T-helper 17 cell (primary cell): ENCODE measurements around the gene PRELID3B. TPM values are rescaled to one million over a fixed set of nuclear protein-coding genes. Genes with fewer than 3 reads are reported as not detected.
"Not testable (repeated sequence)": the region's sequence is repeated elsewhere in the genome, so short reads cannot be mapped to it uniquely, and the experiment has no call there.

Experiments
- ATAC-seq: fragments of 150-1000 bp; cut with Tn5 transposase; 2 replicates; pipeline ENCODE4 v1.10.0; 2021; ENCODE audit warnings: mild to moderate bottlenecking, moderate library complexity
- DNase-seq, 3 donors: peaks; one replicate each; pipeline versions ENCODE4 v3.0.0 to v3.0.0-alpha.2; 2020 to 2021
- H3K9me3 ChIP-seq: one replicate; pipeline ENCODE4 v1.7.0; 2013; ENCODE audit warnings: low read length, mild to moderate bottlenecking; ENCODE audit not compliant: control insufficient read depth, poor library complexity, severe bottlenecking
- H3K27ac Mint-ChIP-seq: one replicate; pipeline ENCODE4 v1.8.0; 2022; ENCODE audit warnings: mild to moderate bottlenecking, moderate library complexity, mixed read lengths
- H3K27me3 Mint-ChIP-seq: one replicate; pipeline ENCODE4 v1.8.0; 2022; ENCODE audit warnings: mixed read lengths
- H3K36me3 Mint-ChIP-seq: one replicate; pipeline ENCODE4 v1.8.0; 2022; ENCODE audit warnings: low read depth, mixed read lengths
- H3K4me1 Mint-ChIP-seq: one replicate; pipeline ENCODE4 v1.8.0; 2022; ENCODE audit warnings: mild to moderate bottlenecking, mixed read lengths
- H3K4me3 Mint-ChIP-seq: one replicate; pipeline ENCODE4 v1.8.0; 2022; ENCODE audit warnings: mild to moderate bottlenecking, moderate library complexity, mixed read lengths
- total RNA-seq, 4 donors: library from RNA in 2 of 4; stranded (reverse) in 2 of 4; gene quantifications; one replicate each; pipeline ENCODE4 v1.2.3 and lab custom pipeline; 2022 to 2026

PRELID3B gene
- total RNA-seq, 2 donors from 2014 or later = 53.8 to 72.6 TPM

DNA sequence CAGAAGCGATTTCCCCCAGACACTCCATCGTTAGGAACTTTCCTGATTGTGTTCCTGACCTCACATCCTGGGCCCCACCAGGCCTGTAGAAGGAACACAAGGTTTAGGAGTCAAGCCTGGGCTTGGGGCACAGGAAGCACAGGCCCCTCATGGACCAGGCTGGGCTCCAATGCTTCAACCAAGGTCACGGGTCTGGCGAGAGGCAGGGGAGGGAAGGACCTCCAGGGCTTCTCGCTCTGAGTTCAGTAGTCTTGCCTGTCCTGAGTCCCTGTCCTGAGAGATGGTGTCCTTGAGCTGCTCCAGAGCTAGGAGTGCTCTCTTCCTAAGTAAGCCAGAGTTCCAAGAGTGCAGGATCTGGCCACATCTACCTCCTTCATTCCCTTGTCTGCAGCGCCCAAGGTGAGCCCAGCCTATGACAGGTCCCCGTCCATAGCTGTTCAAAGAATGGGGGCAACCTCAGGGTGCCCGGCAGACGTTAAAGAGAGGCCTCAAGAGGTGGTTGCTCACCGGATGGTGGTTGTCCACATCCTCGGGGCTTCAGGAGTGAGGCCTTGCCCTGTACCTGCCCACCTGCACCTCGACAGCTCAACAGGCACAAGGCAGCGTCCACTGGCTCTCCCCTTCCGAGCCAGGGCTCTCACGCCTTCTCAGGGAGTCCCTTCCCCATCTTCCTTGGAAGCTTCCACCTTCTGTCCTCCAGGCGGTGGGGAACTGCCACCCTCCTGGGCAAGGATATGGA is 24.9 kb downstream of the PRELID3B start:
- DNase-seq = no peak
- no peaks in the 10 kb centered on the region for H3K9me3 ChIP-seq
- H3K4me1 Mint-ChIP-seq = peaks cover 36% of the 10 kb centered on the region
- no peak overlapping the region for H3K27ac Mint-ChIP-seq
- ATAC-seq = no peak
- no peaks in the 10 kb centered on the region for H3K27me3 Mint-ChIP-seq
- H3K4me3 Mint-ChIP-seq = no peak overlapping the region
- peaks cover under 1% of the 10 kb centered on the region for H3K36me3 Mint-ChIP-seq

DNA sequence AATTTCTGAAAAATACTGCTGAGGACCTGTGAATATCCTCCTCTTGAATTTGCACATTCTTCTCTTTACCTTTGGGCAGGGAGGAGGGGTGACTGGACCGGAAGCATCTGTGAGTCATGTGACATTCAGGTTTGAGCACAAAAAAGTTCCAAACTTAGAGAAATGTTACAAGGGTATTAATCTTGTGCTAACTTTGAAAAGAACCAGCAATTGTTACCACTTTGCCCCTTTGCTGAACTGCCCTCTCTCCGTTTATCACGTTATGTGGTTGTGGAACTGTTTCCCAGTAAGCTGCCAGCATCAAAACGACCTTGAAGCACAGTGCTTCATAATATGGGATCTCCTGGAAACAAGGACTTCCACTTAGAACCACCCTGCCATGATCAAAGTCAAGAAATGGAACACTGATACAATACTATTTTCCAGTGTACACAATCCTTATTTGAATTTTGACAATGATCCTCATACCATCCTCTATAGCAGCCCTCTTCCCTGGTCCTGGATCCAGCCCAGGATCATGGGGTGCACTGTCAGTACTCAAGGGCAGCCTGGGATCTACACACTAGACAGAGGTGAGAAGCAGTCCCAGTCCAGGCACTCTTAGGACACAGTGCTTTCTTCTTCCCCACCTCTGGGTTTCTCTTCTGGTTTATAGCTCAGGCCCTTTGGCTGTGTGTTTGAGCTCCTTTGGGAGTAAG is 25.6 kb downstream of the PRELID3B start:
- DNase-seq (no peak), ATAC-seq (no peak)
- Mint-ChIP-seq H3K4me3 (no peak overlapping the region), H3K27ac (peak overlapping the region; percentile 41), H3K36me3 (no peaks in the 10 kb centered on the region), H3K27me3 (no peaks in the 10 kb centered on the region), H3K4me1 (peaks cover 36% of the 10 kb centered on the region)
- no peaks in the 10 kb centered on the region for H3K9me3 ChIP-seq

DNA sequence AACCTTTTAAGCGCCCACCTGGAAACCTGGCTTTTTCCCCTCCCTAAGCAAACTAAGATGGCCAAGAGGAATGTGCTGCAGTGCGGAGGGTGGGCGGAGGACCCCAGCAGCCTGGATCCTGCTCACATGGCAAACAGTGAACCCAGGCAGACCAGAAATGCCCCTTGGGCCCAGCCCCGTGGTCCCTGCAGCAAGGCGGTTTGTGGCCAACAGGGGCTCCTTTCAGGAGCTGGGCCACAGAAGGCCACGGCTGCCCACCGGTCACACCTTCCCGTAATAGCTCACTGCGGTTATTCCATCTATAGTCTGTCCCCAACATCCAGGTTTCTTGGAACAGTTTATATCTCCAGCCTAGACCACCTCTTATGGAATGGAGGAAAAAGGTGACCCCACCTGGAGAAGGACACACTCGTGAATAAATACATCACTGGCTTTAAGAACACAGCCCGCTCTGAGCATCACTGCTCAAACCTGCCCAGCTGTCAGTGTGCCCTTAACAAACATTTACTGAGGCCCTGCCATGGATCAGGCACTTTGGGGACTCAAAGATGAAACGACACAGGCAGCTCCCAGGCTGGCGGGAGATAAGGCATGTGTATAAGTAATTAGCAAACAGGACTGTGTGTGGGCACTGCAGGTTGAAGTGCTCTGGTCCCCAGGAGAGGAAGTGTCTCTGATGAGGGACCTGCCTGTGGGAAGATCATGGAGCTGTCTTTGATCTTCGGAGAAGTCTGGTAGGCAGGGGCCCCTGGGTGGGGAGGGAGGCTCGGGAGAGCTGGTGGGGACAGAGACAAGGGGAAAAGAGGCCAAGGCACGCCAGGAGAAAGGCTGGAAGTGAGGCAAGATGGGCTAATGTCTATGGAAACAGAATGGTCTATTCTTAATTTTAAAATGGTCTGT is 26.5 kb downstream of the PRELID3B start:
- no peak overlapping the region for H3K4me3 Mint-ChIP-seq
- no peak for DNase-seq

DNA sequence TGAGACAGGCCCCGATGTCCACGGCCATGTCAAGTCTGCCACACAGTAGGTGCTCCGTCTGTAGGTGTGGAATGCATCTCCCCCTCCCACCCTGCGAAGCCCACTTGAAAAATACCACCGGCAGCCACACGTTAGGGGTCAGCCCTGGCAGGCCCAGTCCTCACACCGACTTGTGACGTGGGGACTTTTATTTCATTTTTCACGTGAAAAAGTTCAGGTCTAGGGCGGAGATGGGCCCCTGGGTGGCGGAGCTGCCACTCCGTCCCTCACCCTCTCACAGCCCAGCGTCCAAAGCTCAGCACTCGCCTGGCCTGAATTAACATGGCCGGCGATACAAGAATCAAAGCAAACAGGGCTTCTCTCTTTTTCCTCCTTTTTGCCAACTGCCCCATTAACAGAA is 27.2 kb downstream of the PRELID3B start:
- Mint-ChIP-seq H3K4me1 (peaks cover 41% of the 10 kb centered on the region), H3K27ac (no peak overlapping the region), H3K27me3 (no peaks in the 10 kb centered on the region)

More for the DNA sequence above, 26.5 kb downstream of the PRELID3B start:
- ATAC-seq = no peak
- Mint-ChIP-seq H3K27ac (peak overlapping the region; percentile 32), H3K4me1 (peaks cover 41% of the 10 kb centered on the region), H3K27me3 (no peaks in the 10 kb centered on the region), H3K36me3 (no peaks in the 10 kb centered on the region)
- H3K9me3 ChIP-seq = no peaks in the 10 kb centered on the region

DNA sequence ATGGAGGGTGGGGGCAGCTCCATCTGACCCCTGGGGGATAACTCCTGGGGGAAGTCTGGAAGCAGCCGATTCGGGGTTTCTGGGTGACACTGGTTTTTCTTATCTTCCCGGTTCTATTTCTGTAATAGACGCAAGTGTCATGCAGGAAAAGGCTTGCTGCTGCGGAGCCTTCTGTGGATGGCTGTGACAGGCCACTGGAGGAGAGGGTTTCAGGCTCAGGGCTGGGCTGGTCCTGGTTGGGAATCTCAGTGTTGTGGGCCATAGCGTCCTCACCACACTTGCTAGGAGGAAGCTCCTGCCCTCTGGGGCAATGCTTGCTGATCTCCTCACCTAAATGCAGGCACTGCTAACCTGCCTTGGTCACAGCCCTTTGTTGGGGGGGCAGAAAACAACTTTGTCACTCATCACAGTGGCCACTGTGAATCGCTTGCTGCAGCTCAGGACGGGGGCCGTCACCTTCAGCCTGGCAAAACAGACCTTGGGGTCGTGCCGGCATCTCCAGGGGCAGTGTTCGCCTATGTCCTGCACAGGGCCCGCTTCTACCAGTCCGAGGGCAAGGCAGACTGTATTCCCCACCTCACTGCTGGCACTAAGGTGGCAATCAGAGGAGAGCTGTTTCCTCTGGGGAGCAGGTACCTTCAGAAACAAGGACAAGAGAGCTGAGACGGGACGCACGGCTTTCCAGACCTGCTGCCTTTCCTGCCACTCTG is 27.8 kb downstream of the PRELID3B start:
- ATAC-seq (no peak), DNase-seq (no peak)
- Mint-ChIP-seq H3K27ac (peak overlapping the region; percentile 71), H3K27me3 (no peaks in the 10 kb centered on the region), H3K36me3 (no peaks in the 10 kb centered on the region), H3K4me1 (peaks cover 41% of the 10 kb centered on the region), H3K4me3 (no peak overlapping the region)
- no peaks in the 10 kb centered on the region for H3K9me3 ChIP-seq

More for the DNA sequence above, 27.2 kb downstream of the PRELID3B start:
- DNase-seq (no peak), ATAC-seq (no peak)
- no peaks in the 10 kb centered on the region for H3K9me3 ChIP-seq
- no peak overlapping the region for H3K4me3 Mint-ChIP-seq
- H3K36me3 Mint-ChIP-seq = no peaks in the 10 kb centered on the region

DNA sequence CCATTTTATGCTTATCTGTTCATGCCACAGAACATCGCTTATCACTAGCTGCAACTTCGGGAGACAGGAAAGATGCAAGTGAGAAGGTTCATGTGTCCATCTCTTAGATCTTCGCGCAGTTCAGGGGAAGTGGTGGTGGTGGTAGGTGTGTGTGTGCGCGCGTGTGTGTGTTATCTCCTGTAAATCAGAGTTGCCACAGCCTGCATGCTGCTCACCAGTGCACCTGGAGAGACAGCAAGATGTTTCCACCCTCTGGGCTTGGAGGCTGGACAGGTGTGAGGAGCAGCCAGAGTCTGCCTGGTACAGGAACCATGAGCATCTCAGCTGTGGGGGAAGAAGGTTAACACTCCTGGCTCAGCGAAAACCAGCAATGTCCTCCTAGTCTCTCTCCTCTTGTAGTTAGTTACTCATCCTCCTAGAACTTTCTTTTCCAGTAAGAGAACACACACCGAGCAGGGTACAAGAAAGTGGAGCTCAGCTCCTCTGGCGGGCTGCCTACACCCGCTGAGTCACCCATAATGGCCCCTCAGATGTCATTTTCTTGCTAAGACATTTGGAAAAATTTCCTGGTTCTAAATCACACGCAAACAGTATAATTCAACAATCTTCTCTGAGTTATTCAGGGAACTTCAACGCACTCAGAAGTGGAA is 28.5 kb downstream of the PRELID3B start:
- Mint-ChIP-seq H3K27ac (peak overlapping the region; percentile 71), H3K4me1 (peaks cover 40% of the 10 kb centered on the region), H3K4me3 (peak overlapping the region; percentile 49), H3K36me3 (no peaks in the 10 kb centered on the region), H3K27me3 (no peaks in the 10 kb centered on the region)
- DNase-seq = no peak
- ATAC-seq = peak; percentile 85
- no peaks in the 10 kb centered on the region for H3K9me3 ChIP-seq

DNA sequence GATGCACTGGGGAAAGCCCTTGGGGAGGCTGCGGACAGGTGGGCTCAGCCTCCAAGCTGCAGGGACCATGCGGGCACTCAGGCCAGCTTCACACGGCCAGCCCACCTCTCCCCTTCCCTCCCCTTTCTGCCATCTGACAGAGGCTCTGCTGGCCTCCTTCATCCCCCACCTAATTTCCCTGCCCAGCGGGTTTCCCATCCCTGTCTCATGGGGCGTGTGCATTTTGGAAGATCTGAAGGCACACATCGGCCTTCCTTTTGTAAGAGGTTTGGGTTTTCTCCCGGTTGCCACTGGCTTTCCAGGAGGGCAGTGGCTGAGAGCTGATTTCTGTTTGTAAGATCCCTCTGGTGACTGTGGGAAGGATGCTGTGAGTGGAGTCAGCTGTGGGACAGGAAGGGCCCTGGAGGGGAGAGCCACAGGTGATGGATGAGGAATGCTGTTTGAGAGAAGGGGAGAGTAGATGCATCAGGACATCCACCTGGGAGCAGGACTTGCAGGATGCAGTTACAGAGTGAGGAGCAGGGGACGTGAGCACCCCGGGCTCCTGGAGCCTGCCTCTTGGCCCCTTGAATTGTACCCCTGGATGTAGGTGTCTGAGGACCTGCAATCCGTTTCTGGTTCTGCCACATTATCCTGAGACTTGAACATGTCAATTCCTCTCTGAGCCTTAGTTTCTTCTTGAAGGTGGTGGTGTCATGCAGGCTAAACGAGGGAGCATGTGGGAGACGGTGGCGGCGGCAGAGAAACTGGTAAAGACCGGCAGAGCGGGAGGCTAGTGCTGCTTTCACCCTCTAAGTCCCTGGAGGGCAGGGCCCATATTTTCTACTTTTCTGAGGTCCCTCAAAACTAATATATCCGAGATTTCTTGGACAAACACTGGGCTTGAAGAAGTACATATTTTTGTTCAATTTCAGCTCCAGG is 29.3 kb downstream of the PRELID3B start:
- DNase-seq = no peak

DNA sequence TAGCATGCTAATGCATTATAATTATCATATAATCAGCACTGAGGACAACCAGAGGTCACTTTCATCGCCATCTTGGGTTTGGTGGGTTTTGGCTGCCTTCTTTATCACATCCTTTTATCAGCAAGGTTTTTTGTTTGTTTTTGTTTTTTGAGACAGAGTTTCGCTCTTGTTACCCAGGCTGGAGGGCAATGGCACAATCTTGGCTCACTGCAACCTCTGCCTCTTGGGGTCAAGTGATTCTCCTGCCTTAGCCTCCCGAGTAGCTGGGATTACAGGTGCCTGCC is 30.8 kb downstream of the PRELID3B start:
- ATAC-seq, DNase-seq, H3K9me3 ChIP-seq, H3K36me3 Mint-ChIP-seq, H3K27me3 Mint-ChIP-seq, H3K27ac Mint-ChIP-seq, H3K4me3 Mint-ChIP-seq: not testable (repeated sequence)
- peaks cover 33% of the 10 kb centered on the region for H3K4me1 Mint-ChIP-seq

More for the DNA sequence above, 29.3 kb downstream of the PRELID3B start:
- H3K9me3 ChIP-seq = no peaks in the 10 kb centered on the region
- ATAC-seq = no peak
- Mint-ChIP-seq H3K27me3 (no peaks in the 10 kb centered on the region), H3K27ac (peak overlapping the region; percentile 71), H3K4me1 (peaks cover 39% of the 10 kb centered on the region), H3K4me3 (peak overlapping the region; percentile 39), H3K36me3 (no peaks in the 10 kb centered on the region)

DNA sequence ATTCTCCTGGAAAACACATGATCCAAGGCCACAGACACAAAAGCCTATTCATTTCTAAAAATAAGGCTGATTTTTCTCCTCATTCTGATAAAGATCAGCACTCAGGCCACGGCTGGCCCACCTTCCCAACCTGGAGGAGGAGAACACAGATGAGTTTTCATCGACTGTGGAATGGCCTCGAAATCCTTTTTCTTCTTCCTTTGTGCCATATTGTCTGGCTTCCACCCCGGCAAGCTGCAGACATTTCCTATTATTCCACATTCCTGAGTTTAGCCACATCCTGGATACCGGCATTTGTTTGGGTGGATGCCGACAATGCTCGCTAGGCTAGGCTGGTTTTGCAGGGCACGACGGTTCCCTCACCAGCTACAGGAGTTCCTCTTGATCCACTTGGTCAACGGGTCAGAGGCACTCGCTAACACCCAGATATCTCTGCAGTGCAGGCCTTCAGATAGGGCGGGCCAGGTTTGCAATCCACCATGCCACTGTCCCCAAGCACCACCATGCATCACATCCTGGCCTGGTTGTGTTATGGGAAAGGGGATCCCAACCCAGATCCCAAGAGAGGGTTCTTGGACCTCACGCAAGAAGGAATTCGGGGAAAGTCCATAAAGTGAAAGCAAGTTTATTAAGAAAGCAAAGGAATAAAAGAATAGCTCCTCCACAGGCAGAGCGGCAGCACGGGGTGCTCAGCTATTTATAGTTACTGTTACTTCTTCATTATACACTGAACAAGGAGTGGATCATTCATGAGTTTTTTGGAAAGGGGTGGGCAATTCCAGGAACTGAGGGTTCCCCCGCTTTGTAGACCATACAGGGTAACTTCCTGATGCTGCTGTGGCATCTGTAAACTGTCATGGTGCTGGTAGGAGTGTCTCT is 31.4 kb downstream of the PRELID3B start:
- no peak for ATAC-seq
- H3K4me1 Mint-ChIP-seq = peaks cover 29% of the 10 kb centered on the region

DNA sequence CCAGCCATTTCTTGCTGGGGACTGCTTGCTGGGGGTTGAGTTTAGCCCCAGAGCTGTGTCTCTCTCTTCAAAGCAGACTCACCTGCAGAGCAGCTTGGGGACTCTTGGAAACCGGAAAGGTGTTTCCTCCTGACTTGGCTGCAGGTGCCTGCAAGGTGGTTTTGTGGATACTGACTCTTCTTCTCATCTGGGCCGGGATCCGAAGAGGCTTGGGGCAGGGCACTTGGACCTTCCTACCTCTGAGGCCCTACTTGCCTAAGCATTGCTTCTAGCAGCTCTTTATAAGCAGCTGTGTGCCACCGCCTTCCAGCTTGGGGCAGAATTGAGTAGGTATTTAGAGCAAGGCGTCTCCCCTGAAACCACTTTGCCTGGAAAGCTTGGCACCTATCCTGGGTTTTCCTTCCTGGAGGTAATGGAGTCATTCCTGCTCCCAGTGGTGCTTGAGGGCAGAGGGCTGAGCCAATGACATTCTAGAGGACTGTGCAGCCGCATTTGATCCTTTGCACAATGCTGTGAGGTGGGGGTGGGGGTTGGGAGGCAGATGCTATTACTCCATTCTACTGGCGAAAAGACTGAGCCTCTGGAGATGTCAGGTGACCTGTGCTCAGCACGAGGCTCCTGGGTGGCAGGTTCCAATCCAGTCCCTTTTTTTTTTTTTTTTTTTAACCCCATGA is 32.1 kb downstream of the PRELID3B start:
- Mint-ChIP-seq H3K36me3 (no peaks in the 10 kb centered on the region), H3K4me1 (peaks cover 31% of the 10 kb centered on the region), H3K4me3 (no peak overlapping the region), H3K27me3 (no peaks in the 10 kb centered on the region), H3K27ac (no peak overlapping the region)
- no peak for DNase-seq
- H3K9me3 ChIP-seq = no peaks in the 10 kb centered on the region
- ATAC-seq = no peak

More for the DNA sequence above, 31.4 kb downstream of the PRELID3B start:
- Mint-ChIP-seq H3K36me3 (no peaks in the 10 kb centered on the region), H3K4me3 (no peak overlapping the region), H3K27me3 (no peaks in the 10 kb centered on the region), H3K27ac (no peak overlapping the region)
- no peak for DNase-seq
- H3K9me3 ChIP-seq = no peaks in the 10 kb centered on the region
